Testis (tissue), 3 donors: ENCODE data around the gene KRT9. TPM values are rescaled to one million over a fixed set of nuclear protein-coding genes. Genes with fewer than 3 reads are reported as not detected.

ENCODE experiments used
- DNase-seq: peaks from one replicate; pipeline ENCODE4 v3.0.0-alpha.2; 2019
- H3K27ac ChIP-seq, 2 donors: fragments of 200-600 bp; sonication (generic); one replicate each; pipeline ENCODE4 v1.5.1; 2019
- H3K27me3 ChIP-seq: fragments of 200-600 bp; sonication (generic); one replicate; pipeline ENCODE4 v1.5.1; 2019
- H3K36me3 ChIP-seq: fragments of 200-600 bp; sonication (generic); one replicate; pipeline ENCODE4 v1.5.1; 2017; ENCODE audit warnings: low read depth; ENCODE audit errors: missing control alignments
- H3K4me1 ChIP-seq: fragments of 200-600 bp; sonication (generic); one replicate; pipeline ENCODE4 v1.5.1; 2019
- H3K4me3 ChIP-seq, 2 donors: fragments of 200-600 bp; sonication (generic); one replicate each; pipeline ENCODE4 v1.5.1; 2017 to 2019
- H3K9me3 ChIP-seq: fragments of 200-600 bp; sonication (generic); one replicate; pipeline ENCODE4 v1.5.1; 2017
- POLR2A ChIP-seq: fragments of 450-650 bp; IDR thresholded peaks from one replicate; pipeline ENCODE4 v1.6.1; 2017; ENCODE audit warnings: antibody characterized with exemption, mild to moderate bottlenecking, moderate library complexity
- whole genome bisulfite sequencing, 2 donors: methylation state at CpG; one replicate each; pipeline ENCODE4 v1.1.5; 2018; 5-methylcytosine and 5-hydroxymethylcytosine counted together
- intact Hi-C: fragments of 100-400 bp; cut with DNase I; formaldehyde crosslinking; loops from one replicate; pipeline ENCODE4 v1.15.1; 2023; ENCODE audit warnings: low total_unique reads
- microRNA-seq, 2 donors: library from miRNA; unstranded; fragments of <30 nt; microRNA quantifications; one replicate each; pipeline ENCODE4, GENCODE V29; 2016; ENCODE audit warnings: borderline number of aligned reads in 2 of 2, borderline replicate concordance in 1 of 2
- polyA plus RNA-seq: library from polyadenylated mRNA; stranded (reverse); fragments of 350-450 nt; fragmentation: Illumina TruSeq; extraction: RNeasy Lipid Tissue Mini Kit (QIAGEN cat#74804); gene quantifications from one replicate; pipeline ENCODE4 v1.2.3, GENCODE V29; 2014; ENCODE audit warnings: low read depth, low replicate concordance; ENCODE audit not compliant: insufficient read depth
- total RNA-seq, 2 donors: library from RNA; depleted of rRNA; stranded (reverse); fragments of >200 nt; gene quantifications; one replicate each; pipeline ENCODE4 v1.2.3, GENCODE V29; 2016
- TF ChIP-seq, protein P1 (sequence below), 3 experiments: fragments of 450-650 bp in 2 of 3; fragments of 200-600 bp in 1 of 3; sonication (generic) in 1 of 3; IDR thresholded peaks; one replicate each; pipeline ENCODE4 v1.5.1; 2016 to 2019; ENCODE audit warnings: antibody characterized with exemption in 3 of 3, mild to moderate bottlenecking in 2 of 3, moderate library complexity in 1 of 3

Gene KRT9
- total and polyA plus RNA-seq, 3 donors from 2014 or later = 0.29 to 0.43 TPM; not detected in 1

DNA sequence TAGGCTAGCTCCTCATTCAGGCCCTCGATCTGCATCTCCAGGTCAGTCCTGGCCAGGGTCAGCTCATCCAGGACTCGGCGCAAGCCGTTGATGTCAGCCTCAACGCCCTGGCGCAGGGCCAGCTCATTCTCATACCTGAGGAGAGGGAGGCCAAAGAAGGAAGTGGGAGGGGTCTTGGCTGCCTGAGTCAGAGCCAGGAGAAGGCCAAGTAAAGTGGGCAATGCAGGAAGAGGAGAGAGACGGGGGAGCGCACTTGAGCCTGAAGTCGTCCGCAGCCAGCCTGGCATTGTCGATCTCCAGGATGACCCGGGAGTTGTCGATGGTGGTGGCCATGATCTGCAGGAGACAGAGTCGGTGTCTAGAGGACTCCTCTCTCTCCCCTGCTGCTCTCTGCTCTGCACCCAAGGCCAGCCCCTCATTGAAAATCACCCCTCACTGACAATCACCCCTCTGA is 55.0 kb downstream of the KRT9 start:
- 90 to 92% methylated on average over 13 to 14 of the region's 14 CpGs for WGBS, 2 donors
- H3K27ac ChIP-seq = no peak overlapping the region

DNA sequence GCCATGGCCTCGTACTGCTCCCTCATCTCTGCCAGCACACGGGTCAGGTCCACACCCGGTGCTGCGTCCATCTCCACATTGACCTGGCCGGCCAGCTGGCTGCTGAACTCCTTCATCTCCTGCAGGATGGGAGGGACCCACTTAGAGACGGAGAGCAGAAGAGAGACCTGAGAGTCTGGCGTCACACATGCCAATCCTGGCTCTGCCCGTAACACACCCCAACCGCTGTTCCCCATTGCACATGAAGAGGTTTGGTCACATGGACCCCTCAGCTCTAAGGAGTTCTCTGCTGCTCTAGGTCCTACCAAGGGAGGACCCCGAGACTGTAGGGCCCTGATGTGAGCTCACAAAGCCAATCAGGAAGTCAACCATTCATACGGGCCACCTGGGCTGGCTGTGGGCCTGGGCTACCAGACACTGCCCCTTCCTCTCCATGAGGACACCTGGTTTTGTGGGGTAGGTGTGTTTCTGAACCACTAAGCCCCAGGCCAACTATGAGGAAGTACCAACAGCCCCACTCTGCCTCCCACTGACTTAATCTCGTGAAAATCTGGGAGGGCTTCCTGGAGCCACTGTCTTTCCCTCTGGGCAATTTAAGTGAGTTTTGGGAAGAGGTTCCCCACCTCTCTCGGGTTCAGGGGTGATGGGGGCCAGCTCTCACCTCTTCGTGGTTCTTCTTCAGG is 55.6 kb downstream of the KRT9 start:
- no peaks in the 10 kb centered on the region for H3K36me3 ChIP-seq
- 93 to 94% methylated on average over 12 to 14 of the region's 14 CpGs for WGBS, 2 donors
- H3K27me3 ChIP-seq = no peaks in the 10 kb centered on the region
- TF ChIP-seq, protein P1, sequence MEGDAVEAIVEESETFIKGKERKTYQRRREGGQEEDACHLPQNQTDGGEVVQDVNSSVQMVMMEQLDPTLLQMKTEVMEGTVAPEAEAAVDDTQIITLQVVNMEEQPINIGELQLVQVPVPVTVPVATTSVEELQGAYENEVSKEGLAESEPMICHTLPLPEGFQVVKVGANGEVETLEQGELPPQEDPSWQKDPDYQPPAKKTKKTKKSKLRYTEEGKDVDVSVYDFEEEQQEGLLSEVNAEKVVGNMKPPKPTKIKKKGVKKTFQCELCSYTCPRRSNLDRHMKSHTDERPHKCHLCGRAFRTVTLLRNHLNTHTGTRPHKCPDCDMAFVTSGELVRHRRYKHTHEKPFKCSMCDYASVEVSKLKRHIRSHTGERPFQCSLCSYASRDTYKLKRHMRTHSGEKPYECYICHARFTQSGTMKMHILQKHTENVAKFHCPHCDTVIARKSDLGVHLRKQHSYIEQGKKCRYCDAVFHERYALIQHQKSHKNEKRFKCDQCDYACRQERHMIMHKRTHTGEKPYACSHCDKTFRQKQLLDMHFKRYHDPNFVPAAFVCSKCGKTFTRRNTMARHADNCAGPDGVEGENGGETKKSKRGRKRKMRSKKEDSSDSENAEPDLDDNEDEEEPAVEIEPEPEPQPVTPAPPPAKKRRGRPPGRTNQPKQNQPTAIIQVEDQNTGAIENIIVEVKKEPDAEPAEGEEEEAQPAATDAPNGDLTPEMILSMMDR (IDR thresholded peaks at IDR 0.05) = no peak
- TF ChIP-seq POLR2A = no peak
- H3K4me3 ChIP-seq = no peak overlapping the region
- no peak for DNase-seq
- no peaks in the 10 kb centered on the region for H3K9me3 ChIP-seq
- H3K4me1 ChIP-seq = peaks cover 9% of the 10 kb centered on the region
- intact Hi-C loops = no loop called here
- H3K27ac ChIP-seq = no peak overlapping the region

More for the DNA sequence above, 55.0 kb downstream of the KRT9 start:
- intact Hi-C loops = no loop called here
- Histone ChIP-seq H3K4me1 (peaks cover 6% of the 10 kb centered on the region), H3K9me3 (no peaks in the 10 kb centered on the region), H3K27me3 (no peaks in the 10 kb centered on the region), H3K4me3 (no peak overlapping the region), H3K36me3 (no peaks in the 10 kb centered on the region)
- no peak for DNase-seq
- TF ChIP-seq, protein P1 (IDR thresholded peaks at IDR 0.05) = no peak
- TF ChIP-seq POLR2A = no peak

Small RNAs within 50 kb of the gene (microRNA-seq; reads per million reads assigned to microRNA genes)
- gene MIR6510 = 0 reads per million in 2 donors

Other genes starting within 250 kb of the KRT9 start
- gene KRT33A, start 221.2 kb downstream of the KRT9 start, total RNA-seq = 1 to 10 TPM in 1 of 2 donors, under 1 TPM in 1; 0.50 to 3.1 TPM
- gene KRT33A, start 221.2 kb downstream of the KRT9 start, polyA plus RNA-seq = 2.3 TPM
- under 1 TPM in 1 of 2 donors, not detected in 1; 0.25 TPM for gene KRT33B, start 202.2 kb downstream of the KRT9 start, total RNA-seq
- not detected for gene KRT33B, start 202.2 kb downstream of the KRT9 start, polyA plus RNA-seq
- gene KRT34, start 189.8 kb downstream of the KRT9 start, total RNA-seq = under 1 TPM; 0.50 to 0.55 TPM
- 1.2 TPM for gene KRT34, start 189.8 kb downstream of the KRT9 start, polyA plus RNA-seq
- under 1 TPM in 1 of 2 donors, not detected in 1; 0.74 TPM for gene KRT31, start 174.5 kb downstream of the KRT9 start, total RNA-seq
- gene KRT31, start 174.5 kb downstream of the KRT9 start, polyA plus RNA-seq = 0.53 TPM
- not detected for gene KRT37, start 147.5 kb downstream of the KRT9 start, total RNA-seq
- gene KRT37, start 147.5 kb downstream of the KRT9 start, polyA plus RNA-seq = not detected
- not detected for gene KRT38, start 131.1 kb downstream of the KRT9 start, total RNA-seq
- gene KRT38, start 131.1 kb downstream of the KRT9 start, polyA plus RNA-seq = not detected
- gene KRT32, start 104.7 kb downstream of the KRT9 start, total RNA-seq = under 1 TPM in 1 of 2 donors, not detected in 1; 0.19 TPM
- not detected for gene KRT32, start 104.7 kb downstream of the KRT9 start, polyA plus RNA-seq
- gene KRT35, start 90.9 kb downstream of the KRT9 start, total RNA-seq = not detected
- gene KRT35, start 90.9 kb downstream of the KRT9 start, polyA plus RNA-seq = 0.18 TPM
- under 1 TPM; 0.24 to 0.43 TPM for gene KRT36, start 82.1 kb downstream of the KRT9 start, total RNA-seq
- gene KRT36, start 82.1 kb downstream of the KRT9 start, polyA plus RNA-seq = 0.24 TPM
- gene KRT13, start 66.4 kb downstream of the KRT9 start, total RNA-seq = 1 to 10 TPM; 2.4 to 7.7 TPM
- gene KRT13, start 66.4 kb downstream of the KRT9 start, polyA plus RNA-seq = 21.4 TPM
- 10 to 100 TPM in 1 of 2 donors, 1 to 10 TPM in 1; 5.8 to 19.4 TPM for gene KRT15, start 53.2 kb downstream of the KRT9 start, total RNA-seq
- 21.7 TPM for gene KRT15, start 53.2 kb downstream of the KRT9 start, polyA plus RNA-seq
- gene KRT19, start 43.8 kb downstream of the KRT9 start, total RNA-seq = 1 to 10 TPM; 3.9 to 5.5 TPM
- 49.5 TPM for gene KRT19, start 43.8 kb downstream of the KRT9 start, polyA plus RNA-seq
- under 1 TPM in 1 of 2 donors, not detected in 1; 0.24 TPM for gene KRT14, start 14.8 kb upstream of the KRT9 start, total RNA-seq
- 0.37 TPM for gene KRT14, start 14.8 kb upstream of the KRT9 start, polyA plus RNA-seq
- gene KRT16, start 40.7 kb upstream of the KRT9 start, total RNA-seq = not detected
- gene KRT16, start 40.7 kb upstream of the KRT9 start, polyA plus RNA-seq = not detected
- gene KRT17, start 52.5 kb upstream of the KRT9 start, total RNA-seq = 10 to 100 TPM; 13.3 to 26.0 TPM
- 12.2 TPM for gene KRT17, start 52.5 kb upstream of the KRT9 start, polyA plus RNA-seq
- 100 to 1,000 TPM; 274 to 338 TPM for gene EIF1, start 116.8 kb upstream of the KRT9 start, total RNA-seq
- gene EIF1, start 116.8 kb upstream of the KRT9 start, polyA plus RNA-seq = 1,078 TPM
- not detected for gene GAST, start 140.3 kb upstream of the KRT9 start, total RNA-seq
- not detected for gene GAST, start 140.3 kb upstream of the KRT9 start, polyA plus RNA-seq
- gene HAP1, start 162.6 kb upstream of the KRT9 start, total RNA-seq = 1 to 10 TPM; 2.9 to 5.3 TPM
- gene HAP1, start 162.6 kb upstream of the KRT9 start, polyA plus RNA-seq = 1.9 TPM
- gene JUP, start 214.7 kb upstream of the KRT9 start, total RNA-seq = 10 to 100 TPM; 36.8 to 38.9 TPM
- 22.5 TPM for gene JUP, start 214.7 kb upstream of the KRT9 start, polyA plus RNA-seq
- 10 to 100 TPM in 1 of 2 donors, 1 to 10 TPM in 1; 9.9 to 13.9 TPM for gene P3H4, start 239.9 kb upstream of the KRT9 start, total RNA-seq
- 6.9 TPM for gene P3H4, start 239.9 kb upstream of the KRT9 start, polyA plus RNA-seq
- 10 to 100 TPM; 31.4 to 36.5 TPM for gene FKBP10, start 240.9 kb upstream of the KRT9 start, total RNA-seq
- 37.8 TPM for gene FKBP10, start 240.9 kb upstream of the KRT9 start, polyA plus RNA-seq